Dendritic cell treated with granulocyte-macrophage colony-stimulating factor and Interleukin-4, amounts not matched to agents 40 ng/mL and 50 ng/mL, for 4 days (primary cell): Measurements from ENCODE around the gene NUMA1.

Experiments used
- H3K27ac Mint-ChIP-seq: one replicate; pipeline ENCODE4 v1.8.0; 2022; ENCODE audit warnings: mild to moderate bottlenecking, mixed read lengths
- H3K27me3 Mint-ChIP-seq: one replicate; pipeline ENCODE4 v1.8.0; 2022; ENCODE audit warnings: mild to moderate bottlenecking, mixed read lengths
- H3K36me3 Mint-ChIP-seq: one replicate; pipeline ENCODE4 v1.8.0; 2022; ENCODE audit warnings: low read depth, mixed read lengths
- H3K4me1 Mint-ChIP-seq: one replicate; pipeline ENCODE4 v1.8.0; 2022; ENCODE audit warnings: low read depth, mixed read lengths
- H3K4me3 Mint-ChIP-seq: one replicate; pipeline ENCODE4 v1.8.0; 2022; ENCODE audit warnings: mild to moderate bottlenecking, moderate library complexity, mixed read lengths
- H3K9me3 Mint-ChIP-seq: one replicate; pipeline ENCODE4 v1.8.0; 2022; ENCODE audit warnings: mixed read lengths
- intact Hi-C: fragments of 100-400 bp; cut with micrococcal nuclease; formaldehyde crosslinking; loops from one replicate; pipeline ENCODE4 v1.15.0; 2022

NUMA1 gene

GRCh38 chr11:72069200-72069599, 11.1 kb downstream of the NUMA1 start:
- peaks cover 73% of the 10 kb centered on the region for H3K4me1 Mint-ChIP-seq
- intact Hi-C loops = no loop called here
- peak overlapping the region; percentile 62 for H3K4me3 Mint-ChIP-seq
- H3K27me3 Mint-ChIP-seq = no peaks in the 10 kb centered on the region
- no peaks in the 10 kb centered on the region for H3K9me3 Mint-ChIP-seq
- H3K27ac Mint-ChIP-seq = peak overlapping the region; percentile 97
- peaks cover 36% of the 10 kb centered on the region for H3K36me3 Mint-ChIP-seq

- Mint-ChIP-seq H3K27ac (peak overlapping the region; percentile 97), H3K4me1 (peaks cover 62% of the 10 kb centered on the region), H3K9me3 (no peaks in the 10 kb centered on the region), H3K4me3 (no peak overlapping the region), H3K36me3 (peaks cover 40% of the 10 kb centered on the region), H3K27me3 (no peaks in the 10 kb centered on the region)
- intact Hi-C loops = no loop called here
Measured at GRCh38 chr11:72067676-72068075, 12.7 kb downstream of the NUMA1 start.

GRCh38 chr11:72067266-72067665, 13.1 kb downstream of the NUMA1 start:
- Mint-ChIP-seq H3K4me1 (peaks cover 60% of the 10 kb centered on the region), H3K36me3 (peaks cover 44% of the 10 kb centered on the region), H3K27ac (no peak overlapping the region), H3K27me3 (no peaks in the 10 kb centered on the region), H3K4me3 (no peak overlapping the region), H3K9me3 (no peaks in the 10 kb centered on the region)
- intact Hi-C loops = no loop called here

GRCh38 chr11:72066855-72067254, 13.5 kb downstream of the NUMA1 start:
- H3K27me3 Mint-ChIP-seq = no peaks in the 10 kb centered on the region
- H3K4me3 Mint-ChIP-seq = no peak overlapping the region
- no peak overlapping the region for H3K27ac Mint-ChIP-seq
- peaks cover 60% of the 10 kb centered on the region for H3K4me1 Mint-ChIP-seq
- intact Hi-C loops = no loop called here
- H3K36me3 Mint-ChIP-seq = peaks cover 48% of the 10 kb centered on the region
- H3K9me3 Mint-ChIP-seq = no peaks in the 10 kb centered on the region

GRCh38 chr11:72061739-72062396, 18.5 kb downstream of the NUMA1 start:
- peaks cover 68% of the 10 kb centered on the region for H3K36me3 Mint-ChIP-seq
- no peaks in the 10 kb centered on the region for H3K27me3 Mint-ChIP-seq
- peaks cover 19% of the 10 kb centered on the region for H3K4me1 Mint-ChIP-seq
- no peak overlapping the region for H3K4me3 Mint-ChIP-seq
- H3K9me3 Mint-ChIP-seq = no peaks in the 10 kb centered on the region
- peak overlapping the region; percentile 57 for H3K27ac Mint-ChIP-seq
- intact Hi-C loops = no loop called here

- no peak overlapping the region for H3K4me3 Mint-ChIP-seq
- H3K27me3 Mint-ChIP-seq = no peaks in the 10 kb centered on the region
- H3K9me3 Mint-ChIP-seq = no peaks in the 10 kb centered on the region
- intact Hi-C loops = no loop called here
- H3K27ac Mint-ChIP-seq = no peak overlapping the region
- H3K36me3 Mint-ChIP-seq = peaks cover 78% of the 10 kb centered on the region
- peaks cover 11% of the 10 kb centered on the region for H3K4me1 Mint-ChIP-seq
Measured at GRCh38 chr11:72058416-72059034, 21.8 kb downstream of the NUMA1 start.

- H3K27ac Mint-ChIP-seq = no peak overlapping the region
- H3K9me3 Mint-ChIP-seq = no peaks in the 10 kb centered on the region
- intact Hi-C loops = no loop called here
- H3K36me3 Mint-ChIP-seq = peaks cover 81% of the 10 kb centered on the region
- no peaks in the 10 kb centered on the region for H3K27me3 Mint-ChIP-seq
- peaks cover 7% of the 10 kb centered on the region for H3K4me1 Mint-ChIP-seq
- H3K4me3 Mint-ChIP-seq = no peak overlapping the region
Measured at GRCh38 chr11:72048766-72049460, 31.4 kb downstream of the NUMA1 start.

- Mint-ChIP-seq H3K4me3 (no peak overlapping the region), H3K27ac (peak overlapping the region; percentile 20), H3K4me1 (no peaks in the 10 kb centered on the region), H3K36me3 (peaks cover 75% of the 10 kb centered on the region), H3K9me3 (no peaks in the 10 kb centered on the region), H3K27me3 (no peaks in the 10 kb centered on the region)
- intact Hi-C loops = no loop called here
Measured at GRCh38 chr11:72045849-72046248, 34.5 kb downstream of the NUMA1 start.

- no peaks in the 10 kb centered on the region for H3K9me3 Mint-ChIP-seq
- intact Hi-C loops = loop anchor here (5.0 kb wide), 3 partner anchors 35 to 100 kb away; no protein-coding TSS in a partner anchor
- H3K4me3 Mint-ChIP-seq = no peak overlapping the region
- no peaks in the 10 kb centered on the region for H3K27me3 Mint-ChIP-seq
- no peak overlapping the region for H3K27ac Mint-ChIP-seq
- no peaks in the 10 kb centered on the region for H3K4me1 Mint-ChIP-seq
- H3K36me3 Mint-ChIP-seq = peaks cover 39% of the 10 kb centered on the region
Measured at GRCh38 chr11:72042064-72042745, 38.1 kb downstream of the NUMA1 start.

- intact Hi-C loops = loop anchor here (5.0 kb wide), 3 partner anchors 36 to 101 kb away; no protein-coding TSS in a partner anchor
- Mint-ChIP-seq H3K27ac (no peak overlapping the region), H3K27me3 (no peaks in the 10 kb centered on the region), H3K36me3 (peaks cover 38% of the 10 kb centered on the region), H3K4me3 (no peak overlapping the region), H3K4me1 (peaks cover 7% of the 10 kb centered on the region), H3K9me3 (no peaks in the 10 kb centered on the region)
Measured at GRCh38 chr11:72041364-72042063, 38.8 kb downstream of the NUMA1 start.

- no peak overlapping the region for H3K4me3 Mint-ChIP-seq
- peaks cover 9% of the 10 kb centered on the region for H3K4me1 Mint-ChIP-seq
- intact Hi-C loops = loop anchor here (5.0 kb wide), 3 partner anchors 37 to 102 kb away; no protein-coding TSS in a partner anchor
- no peak overlapping the region for H3K27ac Mint-ChIP-seq
- H3K36me3 Mint-ChIP-seq = peaks cover 36% of the 10 kb centered on the region
- H3K9me3 Mint-ChIP-seq = no peaks in the 10 kb centered on the region
- no peaks in the 10 kb centered on the region for H3K27me3 Mint-ChIP-seq
Measured at GRCh38 chr11:72040491-72041363, 39.6 kb downstream of the NUMA1 start.

GRCh38 chr11:72039856-72040401, 40.4 kb downstream of the NUMA1 start:
- H3K36me3 Mint-ChIP-seq = peaks cover 36% of the 10 kb centered on the region
- intact Hi-C loops = loop anchor here (5.0 kb wide), 3 partner anchors 37 to 102 kb away; no protein-coding TSS in a partner anchor
- no peak overlapping the region for H3K27ac Mint-ChIP-seq
- no peaks in the 10 kb centered on the region for H3K9me3 Mint-ChIP-seq
- H3K4me3 Mint-ChIP-seq = no peak overlapping the region
- no peaks in the 10 kb centered on the region for H3K27me3 Mint-ChIP-seq
- peaks cover 11% of the 10 kb centered on the region for H3K4me1 Mint-ChIP-seq
